HuH-7.5 (cell line): ENCODE results near the gene POLR1H.

Source experiments
- DNase-seq: peaks from one replicate; pipeline ENCODE4 v3.0.0; 2011; ENCODE audit warnings: low spot score

POLR1H gene

GRCh38 chr6:30096829-30097228 lies 35.8 kb downstream of the POLR1H start:
- DNase-seq, result no peak

GRCh38 chr6:30097902-30098768 lies 37.1 kb downstream of the POLR1H start:
- DNase-seq, result no peak

GRCh38 chr6:30100154-30100553 lies 39.1 kb downstream of the POLR1H start:
- DNase-seq, result no peak

- DNase-seq, result peak; percentile 22
Measured at GRCh38 chr6:30100585-30101443, 39.7 kb downstream of the POLR1H start.

- peak; percentile 75 for DNase-seq
Measured at GRCh38 chr6:30101444-30102413, 40.7 kb downstream of the POLR1H start.

GRCh38 chr6:30102414-30102969 lies 41.4 kb downstream of the POLR1H start:
- no peak for DNase-seq

GRCh38 chr6:30102970-30103871 lies 42.2 kb downstream of the POLR1H start:
- DNase-seq, result peak; percentile 70

GRCh38 chr6:30103872-30104179 lies 42.8 kb downstream of the POLR1H start:
- no peak for DNase-seq

GRCh38 chr6:30104661-30105060 lies 43.6 kb downstream of the POLR1H start:
- no peak for DNase-seq

- DNase-seq, result no peak
Measured at GRCh38 chr6:30111266-30111856, 50.3 kb downstream of the POLR1H start.

- no peak for DNase-seq
Measured at GRCh38 chr6:30112402-30112994, 51.4 kb downstream of the POLR1H start.

GRCh38 chr6:30113003-30113759 lies 52.1 kb downstream of the POLR1H start, which contains the start of gene TRIM31:
Gene TRIM31, minus strand, starts transcription at chr6:30113090. Its CDS starts 285 bp downstream, at chr6:30112805.
- DNase-seq, result no peak

- DNase-seq, result no peak
Measured at GRCh38 chr6:30113841-30114240, 52.8 kb downstream of the POLR1H start.
